GM12892 (cell line): ENCODE measurements around the gene UGT1A8.

Experiments
- POLR2A ChIP-seq: IDR thresholded peaks from 2 replicates; pipeline ENCODE4 v1.6.1; 2011; ENCODE audit warnings: low read depth, low read length, control low read depth
- POLR2AphosphoS5 ChIP-seq: IDR thresholded peaks from 2 replicates; pipeline ENCODE4 v1.6.1; 2011; ENCODE audit warnings: low read depth, low read length, control low read depth
- TAF1 ChIP-seq: IDR thresholded peaks from 2 replicates; pipeline ENCODE4 v1.6.1; 2011; ENCODE audit warnings: low read depth, mild to moderate bottlenecking, control low read depth, low read length, borderline replicate concordance

GRCh38 chr2:233571462-233571861, 46.0 kb upstream of the UGT1A8 start:
- TF ChIP-seq POLR2A (no peak), TAF1 (no peak), POLR2AphosphoS5 (no peak)
